ENCODE measurements around the gene FHL3. TPM values are rescaled to one million over a fixed set of nuclear protein-coding genes. Genes with fewer than 3 reads are reported as not detected.
A peak's percentile ranks its signal among the peaks of the same experiment; 100 is the strongest.

The FHL3 gene
- total and polyA plus RNA-seq, 2 of the 4 experiments (the other 2 are of a cell fraction) = 11.5 to 27.1 TPM

- Histone ChIP-seq H4K91ac (ENCODE audit: insufficient read depth, low read depth, low read length) (peak overlapping the region; percentile 97), H2AFZ (replicated peaks; ENCODE audit: low read length, poor library complexity) (peak overlapping the region; percentile 96), H3K4me2 (ENCODE audit: low read depth, low read length) (peak overlapping the region; percentile 48), H2AK5ac (ENCODE audit: low read depth, low read length) (peak overlapping the region; percentile 95), H4K8ac (ENCODE audit: low read depth in 2 of 2, low read length in 2 of 2) (peak overlapping the region; percentile 91 to 94), H3K9ac (ENCODE audit: low read depth, low read length) (peak overlapping the region; percentile 54), H2BK5ac (ENCODE audit: low read depth, low read length, poor library complexity, severe bottlenecking) (peak overlapping the region; percentile 87), H3K4me3 (ENCODE audit: insufficient read depth, low read depth, low read length) (peak overlapping the region; percentile 42), H2BK15ac (ENCODE audit: low read depth, low read length) (peak overlapping the region; percentile 94; the same call in 2 of the 3 replicates), H3K27ac (ENCODE audit: insufficient read depth, low read length) (peak overlapping the region; percentile 93), H4K20me1 (ENCODE audit: insufficient read depth, low read length) (0 out of 2 replicates have a peak, but pooled peaks cover 3% of the 10 kb centered on the region), H3K23ac (ENCODE audit: low read depth, low read length) (peak overlapping the region; percentile 90), H3K36me3 (ENCODE audit: control insufficient read depth, insufficient read depth, low read length) (peaks cover 31% of the 10 kb centered on the region), H3K4ac (ENCODE audit: low read depth, low read length) (peak overlapping the region; percentile 97), H3K9me3 (ENCODE audit: control insufficient read depth, insufficient read depth, low read length) (no peaks in the 10 kb centered on the region), H3K14ac (replicated peaks; ENCODE audit: low read depth, low read length) (peak overlapping the region; percentile 95), H2AK9ac (replicated peaks; ENCODE audit: low read depth, low read length, poor library complexity) (peak overlapping the region; percentile 98), H3K18ac (ENCODE audit: low read depth, low read length) (peak overlapping the region; percentile 68), H3K4me1 (ENCODE audit: control insufficient read depth, insufficient read depth, low read length) (peaks cover 29% of the 10 kb centered on the region), H2BK20ac (ENCODE audit: low read depth, low read length) (peak overlapping the region; percentile 83), H2BK120ac (ENCODE audit: low read depth, low read length) (peak overlapping the region; percentile 93), H3K27me3 (ENCODE audit: control insufficient read depth, insufficient read depth, low read length) (no peaks in the 10 kb centered on the region), H3K9me1 (ENCODE audit: insufficient read depth, low read length) (peaks cover 18% of the 10 kb centered on the region), H4K5ac (ENCODE audit: low read depth, low read length) (peak overlapping the region; percentile 62; the same call in 1 of the 2 replicates), H3K79me1 (ENCODE audit: low read depth in 1 of 2, low read length in 2 of 2) (peaks cover 22 to 52% of the 10 kb centered on the region in 2 experiments; a peak in 3 of 4 replicates), H3K56ac (ENCODE audit: extremely low read depth, insufficient read depth, low read length) (peak overlapping the region; percentile 87)
- ChIA-PET CTCF (no interaction called here), POLR2A (ENCODE audit: unreplicated experiment) (interaction anchor here (0.6 to 1.6 kb wide), 2 partner anchors 51 to 376 kb away, joined by 3 to 4 read pairs; partner anchors contain the start of gene POU3F1)
- intact Hi-C loops (cut with micrococcal nuclease) (no loop called here), in situ Hi-C loops (cut with MboI; ENCODE audit: low sequenced_read_pairs) (no loop called here), dilution Hi-C loops (cut with HindIII; ENCODE audit: low sequenced_read_pairs, unreplicated experiment) (no loop called here)
- 0% methylated on average over 7 of the region's 46 CpGs; no CpG with 5 or more reads in 1 of the 2 experiments for WGBS, 2 experiments (ENCODE audit: extremely low coverage in 2 of 2, insufficient read length in 1 of 2)
- BruUV-seq (replicated peaks) = no TSS peak
- DNase-seq (peak; percentile 89), ATAC-seq (ENCODE audit: low read depth) (peak; percentile 69)
- TF ChIP-seq CHD1 (IDR thresholded peaks at IDR 0.05; ENCODE audit: low read depth, low read length) = no peak
- TF ChIP-seq BHLHE40 (IDR thresholded peaks at IDR 0.05; ENCODE audit: low read depth, low read length) = peak; percentile 85
- TF ChIP-seq CEBPB (IDR thresholded peaks at IDR 0.05; ENCODE audit: low read depth, low read length) = no peak
- TF ChIP-seq NFE2L2 (IDR thresholded peaks at IDR 0.05; ENCODE audit: low read depth, low read length) = no peak
- TF ChIP-seq USF2 (IDR thresholded peaks at IDR 0.05; ENCODE audit: low read depth, low read length) = no peak
- no peak for TF ChIP-seq RFX5 (IDR thresholded peaks at IDR 0.05; ENCODE audit: low read depth, low read length)
- no peak for TF ChIP-seq ELK1 (IDR thresholded peaks at IDR 0.05; ENCODE audit: borderline replicate concordance, low read depth, low read length)
- no peak for TF ChIP-seq RCOR1 (IDR thresholded peaks at IDR 0.05; ENCODE audit: insufficient replicate concordance, low read length)
- TF ChIP-seq MAFK (IDR thresholded peaks at IDR 0.05; ENCODE audit: low read depth, low read length) = no peak
- 0 out of 2 replicates have a peak, but pooled peaks have one; percentile 8 for TF ChIP-seq SMC3 (IDR thresholded peaks at IDR 0.05; ENCODE audit: low read depth, low read length)
- TF ChIP-seq MAZ (IDR thresholded peaks at IDR 0.05; ENCODE audit: borderline replicate concordance, low read depth, low read length) = peak; percentile 71; the same call in 1 of the 2 replicates
- peak; percentile 32; the same call in 1 of the 2 replicates for TF ChIP-seq FOS (IDR thresholded peaks at IDR 0.05; ENCODE audit: low read depth, low read length)
- TF ChIP-seq POLR2A (IDR thresholded peaks at IDR 0.05; ENCODE audit: low read depth, low read length) = no peak
- TF ChIP-seq CTCF (conservative IDR thresholded peaks at IDR 0.05; ENCODE audit: low read depth, low read length) = no peak
- TF ChIP-seq RAD21 (IDR thresholded peaks at IDR 0.05; ENCODE audit: low read length) = no peak
Observed at GRCh38 chr1:37995751-37996345, 9.5 kb downstream of the FHL3 start.

Measured in IMR-90 (cell line).